HG03039 (cell line): ENCODE results near the gene MAP2K7.
"Not testable (repeated sequence)": the region's sequence is repeated elsewhere in the genome, so short reads cannot be mapped to it uniquely, and the experiment has no call there.

Source experiments
- ATAC-seq: cut with Tn5 transposase; IDR thresholded peaks from one replicate; pipeline ENCODE4 v1.9.1; 2021; ENCODE audit warnings: mild to moderate bottlenecking, moderate library complexity; ENCODE audit not compliant: unreplicated experiment

Gene MAP2K7

DNA sequence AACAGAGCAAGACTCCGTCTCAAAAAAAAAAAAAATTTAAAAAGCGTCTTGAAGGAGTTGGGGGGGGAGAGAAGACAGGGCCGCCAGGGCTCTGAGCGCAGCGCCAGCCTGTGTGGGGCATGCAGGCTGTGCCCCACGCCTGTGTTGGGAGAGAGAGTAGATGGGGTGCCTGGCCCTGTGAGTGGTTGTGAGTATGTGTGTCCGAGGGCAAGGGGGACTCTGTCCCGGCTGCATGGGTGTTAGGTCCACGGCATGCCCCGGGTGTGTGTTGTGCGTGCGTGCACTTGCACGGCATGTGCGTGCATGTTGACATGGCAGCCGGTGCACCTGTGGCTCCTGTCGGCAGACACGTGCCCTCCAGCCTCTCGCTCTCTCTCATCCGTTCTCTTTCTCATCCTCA, 3.4 kb downstream of the MAP2K7 start:
- no peak for ATAC-seq

DNA sequence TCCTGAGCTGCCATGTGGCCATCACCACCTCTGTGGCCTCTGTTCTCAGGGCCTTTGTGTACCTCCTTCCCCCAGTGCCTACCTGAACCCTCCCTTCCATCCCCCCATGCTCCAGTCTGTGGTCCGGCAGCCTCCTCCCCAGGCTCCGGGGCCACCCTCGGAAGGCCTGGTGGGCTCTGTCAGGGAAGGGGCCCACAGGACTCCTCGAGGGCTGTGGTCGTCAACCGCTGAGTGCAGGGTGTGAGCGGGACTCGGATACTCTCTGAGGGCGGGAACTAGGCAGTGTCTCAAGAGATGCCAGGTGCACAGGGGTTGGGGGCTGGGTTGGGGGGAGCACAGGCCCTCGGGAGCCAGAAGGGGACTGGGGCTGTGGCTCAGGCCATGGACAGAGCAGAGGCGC, 3.9 kb downstream of the MAP2K7 start:
- no peak for ATAC-seq

DNA sequence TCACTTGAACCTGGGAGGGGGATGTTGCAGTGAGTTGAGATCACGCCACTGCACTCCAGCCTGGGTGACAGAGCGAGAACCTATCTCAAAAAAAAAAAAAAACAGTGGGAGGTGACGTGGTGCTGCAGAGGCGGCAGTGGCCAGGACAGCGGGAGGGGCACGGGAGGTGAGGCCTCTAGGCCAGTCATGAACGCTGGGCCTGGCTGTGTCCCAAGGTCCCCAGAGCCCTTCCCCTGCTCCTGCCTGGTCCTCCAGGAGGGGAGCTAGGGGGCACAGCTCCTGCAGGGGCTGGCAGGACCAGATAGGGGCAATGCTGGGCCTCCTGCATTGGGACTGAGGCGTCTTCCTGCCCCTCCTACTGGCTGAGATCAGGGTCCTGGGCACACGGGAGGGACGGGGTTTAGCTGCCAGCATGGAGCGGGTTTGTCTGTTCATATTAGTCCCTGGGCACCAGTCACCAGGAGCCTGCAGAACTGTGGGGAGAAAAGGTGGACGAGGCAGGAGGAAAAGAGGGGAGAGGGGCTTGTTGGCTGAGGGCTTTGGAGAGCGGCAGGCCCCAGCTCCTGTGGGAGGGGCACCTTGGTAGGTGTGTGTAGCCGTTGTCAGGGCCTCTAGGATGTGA, 4.5 kb downstream of the MAP2K7 start:
- ATAC-seq = no peak

DNA sequence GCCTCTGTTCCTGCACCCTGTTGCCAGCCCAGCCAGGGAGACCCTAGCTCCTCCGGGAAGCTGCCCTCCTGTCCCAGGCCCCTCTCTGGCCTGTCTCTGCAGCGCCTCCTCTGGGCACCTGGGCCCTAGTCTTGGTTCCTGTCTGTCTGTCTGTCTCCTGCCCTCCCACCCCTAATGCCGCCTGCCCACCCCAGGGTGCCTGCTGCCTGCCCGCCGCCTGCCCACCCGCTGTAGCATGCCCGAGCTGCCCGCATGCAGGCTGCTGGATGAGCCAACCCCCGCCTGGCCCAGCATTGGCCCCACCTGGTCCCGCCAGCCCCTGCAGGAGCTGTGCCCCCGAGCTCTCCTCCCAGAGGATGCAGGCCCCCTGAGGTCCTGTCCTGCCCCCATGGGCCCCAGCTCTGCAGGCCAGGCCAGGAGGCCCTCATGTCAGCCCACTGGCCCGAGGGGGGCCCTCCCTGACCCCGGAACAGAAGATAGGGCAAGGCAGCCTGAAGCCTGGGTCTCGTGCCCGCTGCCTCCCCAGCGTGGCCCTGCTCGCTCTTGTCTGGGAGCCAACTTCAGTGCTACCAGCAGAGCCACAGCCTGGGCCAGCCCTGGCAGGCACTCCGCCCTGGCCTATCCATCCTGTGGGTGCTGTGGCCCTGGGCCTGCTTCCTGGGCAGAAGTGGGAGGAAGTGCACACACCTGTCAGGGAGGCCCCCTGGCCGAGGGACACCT, 5.2 kb downstream of the MAP2K7 start:
- ATAC-seq = no peak

DNA sequence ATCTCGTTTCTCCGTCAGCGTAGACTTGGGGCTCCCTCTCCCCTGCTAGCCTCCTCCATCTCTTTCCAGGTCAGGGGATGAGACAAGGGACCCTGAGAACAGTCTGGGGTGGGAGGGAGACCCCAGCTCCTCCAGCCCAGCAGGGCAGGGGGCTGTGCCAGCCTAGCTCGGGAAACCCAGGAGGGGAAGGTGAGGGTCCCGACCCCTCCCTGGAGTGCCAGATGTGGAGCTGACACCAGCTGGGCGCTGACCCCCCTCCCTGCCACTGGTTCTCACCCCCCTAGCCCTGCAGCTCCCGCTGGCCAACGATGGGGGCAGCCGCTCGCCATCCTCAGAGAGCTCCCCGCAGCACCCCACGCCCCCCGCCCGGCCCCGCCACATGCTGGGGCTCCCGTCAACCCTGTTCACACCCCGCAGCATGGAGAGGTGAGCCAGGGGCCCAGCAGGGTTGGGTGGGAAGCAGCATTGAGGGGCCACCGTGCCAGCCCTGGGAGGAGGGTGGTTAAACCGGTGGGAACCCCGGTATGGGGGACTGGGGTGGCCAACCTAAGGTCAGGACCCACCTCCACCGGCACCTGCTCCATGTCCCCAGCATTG, 5.9 kb downstream of the MAP2K7 start:
- ATAC-seq = no peak

DNA sequence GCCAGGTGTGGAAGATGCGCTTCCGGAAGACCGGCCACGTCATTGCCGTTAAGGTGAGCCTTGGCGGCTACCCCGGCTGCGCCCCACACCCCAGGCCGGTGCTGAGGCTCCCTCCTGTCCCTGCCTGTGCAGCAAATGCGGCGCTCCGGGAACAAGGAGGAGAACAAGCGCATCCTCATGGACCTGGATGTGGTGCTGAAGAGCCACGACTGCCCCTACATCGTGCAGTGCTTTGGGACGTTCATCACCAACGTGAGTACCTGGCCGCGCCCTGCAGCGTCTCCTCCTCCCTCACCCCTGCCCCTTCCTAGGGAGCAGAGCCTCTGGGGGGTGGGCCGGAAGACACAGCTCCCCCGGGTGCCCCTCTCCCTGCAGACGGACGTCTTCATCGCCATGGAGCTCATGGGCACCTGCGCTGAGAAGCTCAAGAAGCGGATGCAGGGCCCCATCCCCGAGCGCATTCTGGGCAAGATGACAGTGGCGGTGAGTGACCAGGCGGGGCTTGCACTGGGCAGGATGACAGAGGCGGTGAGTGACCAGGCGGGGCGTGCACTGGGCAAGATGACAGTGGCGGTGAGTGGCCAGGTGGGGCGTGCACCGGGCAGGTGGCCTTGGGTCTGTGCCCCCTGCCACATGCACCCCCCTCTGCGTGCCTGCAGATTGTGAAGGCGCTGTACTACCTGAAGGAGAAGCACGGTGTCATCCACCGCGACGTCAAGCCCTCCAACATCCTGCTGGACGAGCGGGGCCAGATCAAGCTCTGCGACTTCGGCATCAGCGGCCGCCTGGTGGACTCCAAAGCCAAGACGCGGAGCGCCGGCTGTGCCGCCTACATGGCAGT, 6.9 kb downstream of the MAP2K7 start:
- ATAC-seq = no peak

DNA sequence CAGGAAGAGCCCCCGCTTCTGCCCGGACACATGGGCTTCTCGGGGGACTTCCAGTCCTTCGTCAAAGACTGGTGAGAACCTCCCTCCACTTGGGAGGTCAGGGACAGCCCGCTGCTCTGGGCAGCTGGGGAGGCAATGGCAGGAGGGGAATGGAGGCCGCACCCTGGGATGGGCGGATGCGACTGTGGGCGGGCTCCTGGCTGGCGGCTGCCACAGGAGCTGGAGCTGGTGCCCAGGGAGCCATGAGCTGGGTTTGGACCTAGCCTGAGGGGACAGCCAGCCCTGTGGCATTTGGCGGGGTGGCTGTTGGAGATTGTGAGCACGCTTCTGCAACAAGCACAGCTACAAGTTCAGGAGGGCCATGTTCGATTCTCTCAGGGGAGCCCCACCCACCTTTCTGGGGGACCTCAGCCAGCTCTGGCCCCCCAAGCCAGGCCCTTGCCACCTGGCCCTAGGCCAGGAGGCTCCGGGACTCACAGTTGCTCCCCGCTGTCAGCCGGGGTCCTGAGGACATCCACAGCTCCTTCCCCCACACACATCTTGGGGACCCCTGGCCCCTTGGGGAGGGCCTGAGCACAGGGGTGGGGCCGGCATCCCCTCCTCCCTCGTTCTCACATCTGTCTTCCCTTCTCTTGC, 7.9 kb downstream of the MAP2K7 start:
- no peak for ATAC-seq

DNA sequence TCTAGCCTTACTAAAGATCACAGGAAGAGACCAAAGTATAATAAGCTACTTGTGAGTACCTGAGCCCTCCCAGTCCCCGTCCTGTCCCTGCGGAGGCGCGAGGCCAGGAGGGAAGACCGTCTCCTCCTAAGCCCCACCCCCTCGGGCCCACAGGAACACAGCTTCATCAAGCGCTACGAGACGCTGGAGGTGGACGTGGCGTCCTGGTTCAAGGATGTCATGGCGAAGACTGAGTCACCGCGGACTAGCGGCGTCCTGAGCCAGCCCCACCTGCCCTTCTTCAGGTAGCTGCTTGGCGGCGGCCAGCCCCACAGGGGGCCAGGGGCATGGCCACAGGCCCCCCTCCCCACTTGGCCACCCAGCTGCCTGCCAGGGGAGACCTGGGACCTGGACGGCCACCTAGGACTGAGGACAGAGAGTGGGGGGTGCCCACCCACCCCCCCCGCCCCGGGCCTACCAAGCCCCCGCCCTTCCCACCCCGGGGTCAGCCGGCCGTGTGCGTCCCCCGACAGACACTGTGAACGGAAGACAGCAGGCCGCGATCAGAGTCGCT, 8.5 kb downstream of the MAP2K7 start:
- ATAC-seq = no peak

DNA sequence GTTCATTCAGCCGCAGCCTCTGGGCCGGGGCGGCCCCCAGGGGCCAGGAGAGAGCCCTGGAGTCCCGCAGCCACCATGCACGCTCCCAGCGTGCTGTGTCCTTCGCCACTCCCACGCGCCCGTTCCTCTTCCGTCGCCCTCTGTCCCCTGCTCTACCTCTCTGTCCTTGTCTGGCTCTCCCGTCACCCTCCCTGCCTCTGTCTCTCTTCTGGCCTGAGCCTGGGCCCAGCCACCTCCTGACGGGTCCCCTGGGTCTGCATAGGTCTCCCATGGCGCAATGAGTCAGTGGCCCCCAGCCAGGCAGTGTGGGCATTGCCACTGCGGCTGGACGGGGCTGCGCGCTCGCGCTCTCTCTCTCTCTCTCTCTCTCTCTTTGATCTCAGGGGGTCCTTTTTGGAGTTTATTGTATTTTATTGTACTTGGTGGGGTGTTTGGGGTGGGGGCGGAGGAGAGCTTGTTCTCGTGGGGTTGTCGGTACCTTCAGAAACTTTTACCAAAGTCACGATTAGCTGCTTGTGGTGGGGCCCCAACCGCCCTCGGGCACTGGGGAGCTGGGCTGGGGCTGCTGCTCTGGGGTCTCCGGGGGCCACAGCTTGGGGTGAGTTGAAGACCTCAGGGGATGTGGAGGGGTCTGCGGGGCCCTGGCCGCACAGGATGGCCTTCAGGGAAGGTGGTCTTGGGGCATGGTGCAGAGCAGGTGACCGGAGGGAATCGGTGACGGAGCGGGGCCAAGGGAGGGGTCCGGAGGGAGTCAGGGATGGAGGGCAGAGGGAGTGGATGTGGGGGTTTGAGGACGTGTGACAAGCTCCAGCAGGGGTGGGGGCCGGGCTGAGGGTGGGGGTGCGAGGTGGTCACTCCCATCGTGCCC, 9.3 kb downstream of the MAP2K7 start:
- no peak for ATAC-seq

DNA sequence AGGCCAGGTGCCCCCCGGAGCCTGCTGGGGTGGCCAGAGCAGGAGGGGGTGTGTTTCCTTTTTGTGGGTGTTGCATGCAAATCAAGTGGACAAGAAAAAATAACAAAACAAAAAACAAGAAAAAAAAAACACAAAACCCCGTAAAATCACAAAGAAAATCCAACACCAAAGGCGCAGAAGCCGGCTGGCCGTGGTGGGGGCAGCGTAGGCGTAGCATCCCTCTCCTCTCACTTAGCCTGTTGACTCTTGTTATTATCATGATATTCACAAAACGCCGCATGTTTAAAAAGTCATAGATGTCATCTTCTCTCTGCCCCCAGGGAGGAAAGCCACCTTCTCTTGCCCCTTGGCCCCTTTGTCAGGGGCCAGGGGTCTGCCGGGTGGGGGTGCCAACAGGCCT, 10.0 kb downstream of the MAP2K7 start:
- ATAC-seq = no peak

DNA sequence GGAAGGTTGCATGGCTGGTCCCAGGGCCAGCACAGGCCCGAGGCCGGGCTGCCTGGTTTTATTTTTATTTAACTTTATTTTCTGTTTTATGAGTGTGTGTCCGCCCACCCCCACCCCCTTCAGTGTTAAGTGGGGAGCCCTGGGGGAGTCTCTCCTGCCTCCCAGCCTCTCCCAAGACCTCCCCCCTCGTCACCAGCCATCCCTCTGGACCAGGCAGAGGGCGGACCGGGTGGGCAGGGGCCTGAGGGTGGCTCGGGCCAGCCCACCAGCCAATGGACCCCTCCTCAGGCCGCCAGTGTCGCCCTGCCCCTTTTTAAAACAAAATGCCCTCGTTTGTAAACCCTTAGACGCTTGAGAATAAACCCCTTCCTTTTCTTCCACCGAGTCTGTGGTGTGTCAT, 10.4 kb downstream of the MAP2K7 start:
- no peak for ATAC-seq

DNA sequence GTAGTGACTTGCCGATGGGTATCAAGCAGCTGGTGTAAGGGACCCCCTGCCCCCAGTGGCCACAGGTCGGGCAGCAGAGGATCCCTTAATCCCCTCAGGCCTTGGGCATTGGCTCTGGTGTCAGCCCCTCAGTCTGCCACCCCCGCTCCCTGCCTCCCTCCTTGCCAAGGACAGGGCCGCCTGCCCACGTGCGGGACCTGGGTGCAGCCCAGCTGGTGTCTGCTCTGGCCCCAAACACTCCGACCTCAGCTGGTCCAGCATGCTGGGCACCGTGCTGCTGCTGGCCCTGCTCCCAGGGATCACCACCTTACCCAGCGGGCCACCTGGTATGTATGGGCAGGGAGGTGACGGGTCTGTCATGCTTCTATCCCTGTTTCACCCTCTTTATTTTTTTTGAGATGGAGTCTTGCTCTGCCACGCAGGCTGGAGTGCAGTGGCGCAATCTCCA, 10.9 kb downstream of the MAP2K7 start, which contains the start of gene TGFBR3L:
Gene TGFBR3L (plus strand): TSS at position 233 of the 448 bp plus-strand sequence.
- no peak for ATAC-seq

DNA sequence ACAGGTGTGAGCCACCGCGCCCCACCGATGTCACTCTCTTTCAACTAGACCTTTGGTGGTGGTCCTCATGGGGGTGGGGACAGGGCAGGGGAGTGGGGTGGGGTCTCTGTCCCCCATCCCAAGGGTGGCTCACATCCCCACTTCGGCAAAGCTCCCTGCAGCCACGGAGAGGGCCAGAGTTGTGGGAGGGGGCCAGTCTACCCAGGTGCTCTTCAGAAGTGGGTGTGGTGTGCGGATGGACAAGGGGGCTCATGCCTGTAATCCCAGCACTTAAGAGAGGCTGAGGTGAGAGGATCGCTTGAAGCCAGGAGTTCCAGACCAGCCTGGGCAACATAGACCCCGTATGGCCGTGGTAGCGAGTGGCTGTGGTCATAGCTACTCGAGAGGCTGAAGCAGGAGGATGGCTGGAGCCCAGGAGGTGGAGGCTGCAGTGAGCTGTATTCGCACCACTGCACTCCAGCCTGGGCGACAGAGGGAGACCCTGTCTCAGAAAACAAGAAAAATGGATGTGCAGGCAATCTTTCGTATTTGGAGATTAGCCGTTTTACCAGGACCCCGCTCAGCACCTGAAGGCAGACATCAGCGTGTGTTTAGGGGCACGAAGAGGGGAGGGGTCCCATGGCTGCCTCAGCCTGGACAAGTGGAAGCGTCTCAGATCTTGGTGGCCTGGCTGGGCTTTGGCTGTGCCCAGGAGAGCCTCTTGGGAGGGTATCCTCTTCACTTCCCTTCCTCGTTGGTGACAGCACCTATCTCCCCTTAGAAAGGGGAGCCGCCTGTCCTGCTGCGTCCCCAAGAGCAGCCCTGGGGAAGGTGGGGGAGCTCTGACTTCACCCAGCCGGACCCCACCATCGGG, 11.8 kb downstream of the MAP2K7 start:
- ATAC-seq = no peak

DNA sequence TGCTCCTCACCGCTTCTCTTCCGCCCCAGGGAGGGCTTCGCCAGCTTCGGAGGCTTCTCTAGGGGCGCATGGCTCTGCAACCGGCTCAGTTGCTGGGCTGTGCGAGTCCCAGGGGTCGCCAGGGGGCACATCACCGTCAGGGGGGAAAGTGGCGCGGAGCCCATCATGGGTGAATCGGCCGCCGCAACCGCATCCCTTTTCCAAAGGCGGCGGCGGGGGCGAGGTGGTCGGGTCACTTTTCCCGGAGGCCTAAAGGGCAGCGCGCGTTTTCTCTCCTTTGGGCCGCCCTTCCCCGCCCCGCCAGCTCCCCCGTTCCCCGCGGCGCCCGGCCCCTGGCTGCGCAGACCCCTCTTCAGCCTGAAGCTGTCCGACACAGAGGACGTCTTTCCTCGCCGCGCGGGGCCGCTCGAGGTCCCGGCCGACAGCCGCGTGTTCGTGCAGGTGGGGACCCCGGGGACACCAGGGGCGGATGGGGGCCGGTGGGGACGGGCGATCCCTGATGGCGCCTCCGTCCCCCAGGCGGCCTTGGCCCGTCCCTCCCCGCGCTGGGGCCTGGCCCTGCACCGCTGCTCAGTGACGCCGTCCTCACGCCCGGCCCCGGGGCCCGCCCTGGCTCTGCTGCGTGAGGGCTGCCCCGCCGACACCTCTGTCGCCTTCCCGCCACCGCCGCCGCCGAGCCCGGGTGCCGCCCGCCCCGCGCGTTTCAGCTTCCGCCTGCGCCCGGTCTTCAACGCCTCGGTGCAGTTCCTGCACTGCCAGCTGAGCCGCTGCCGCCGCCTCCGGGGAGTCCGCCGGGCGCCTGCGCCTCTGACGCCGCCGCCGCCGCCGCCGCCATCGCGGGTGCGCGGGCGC, 12.7 kb downstream of the MAP2K7 start:
- ATAC-seq = no peak

DNA sequence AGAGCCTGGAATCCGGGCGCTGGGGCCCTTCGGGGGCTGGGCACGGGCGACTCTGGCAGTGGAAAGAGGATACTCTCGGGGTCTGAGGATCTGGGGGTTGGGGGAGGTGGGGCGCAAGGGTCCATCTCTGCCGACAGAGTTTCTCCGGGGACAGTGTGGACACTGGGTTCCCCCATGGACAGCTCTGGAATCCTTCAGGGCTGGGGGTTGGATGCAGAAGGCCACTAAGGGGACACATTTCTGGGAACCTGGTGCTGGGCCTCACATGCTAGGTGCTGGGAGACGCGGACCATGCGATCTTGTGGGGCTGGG, 13.2 kb downstream of the MAP2K7 start:
- no peak for ATAC-seq

DNA sequence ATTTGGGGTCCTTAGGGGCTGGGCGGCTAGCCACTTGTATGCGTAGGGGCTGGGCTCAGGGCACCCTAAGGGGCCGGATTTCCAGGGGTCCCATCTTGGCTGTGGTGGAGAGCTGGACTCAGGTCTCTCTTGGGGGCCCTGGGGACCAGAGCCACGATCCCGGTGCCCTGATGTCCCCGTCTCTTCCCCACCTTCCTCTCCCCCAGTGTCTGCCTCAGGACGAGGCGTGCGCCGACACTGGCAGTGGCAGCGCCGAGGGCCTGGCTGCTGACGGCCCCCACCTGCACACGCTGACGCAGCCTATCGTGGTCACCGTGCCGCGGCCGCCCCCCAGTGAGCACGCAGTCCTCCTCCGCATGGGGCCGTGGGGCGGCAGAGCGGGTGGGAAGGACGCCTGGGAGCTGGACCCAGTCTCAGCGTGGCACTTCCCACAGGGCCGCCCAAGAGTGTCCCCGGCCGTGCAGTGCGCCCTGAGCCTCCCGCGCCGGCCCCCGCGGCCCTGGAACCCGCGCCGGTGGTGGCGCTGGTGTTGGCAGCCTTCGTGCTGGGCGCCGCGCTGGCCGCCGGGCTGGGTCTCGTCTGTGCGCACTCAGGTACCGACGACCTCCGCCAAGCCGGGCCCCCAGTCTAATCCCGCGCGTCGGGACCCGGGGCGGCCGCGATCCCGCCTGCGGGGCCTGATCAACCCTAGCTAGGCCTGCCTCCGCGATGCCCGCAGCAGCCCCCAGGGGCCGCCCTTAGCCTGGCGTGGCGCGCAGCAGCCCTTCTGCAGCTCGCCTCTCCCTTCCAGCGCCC, 13.8 kb downstream of the MAP2K7 start:
- no peak for ATAC-seq

DNA sequence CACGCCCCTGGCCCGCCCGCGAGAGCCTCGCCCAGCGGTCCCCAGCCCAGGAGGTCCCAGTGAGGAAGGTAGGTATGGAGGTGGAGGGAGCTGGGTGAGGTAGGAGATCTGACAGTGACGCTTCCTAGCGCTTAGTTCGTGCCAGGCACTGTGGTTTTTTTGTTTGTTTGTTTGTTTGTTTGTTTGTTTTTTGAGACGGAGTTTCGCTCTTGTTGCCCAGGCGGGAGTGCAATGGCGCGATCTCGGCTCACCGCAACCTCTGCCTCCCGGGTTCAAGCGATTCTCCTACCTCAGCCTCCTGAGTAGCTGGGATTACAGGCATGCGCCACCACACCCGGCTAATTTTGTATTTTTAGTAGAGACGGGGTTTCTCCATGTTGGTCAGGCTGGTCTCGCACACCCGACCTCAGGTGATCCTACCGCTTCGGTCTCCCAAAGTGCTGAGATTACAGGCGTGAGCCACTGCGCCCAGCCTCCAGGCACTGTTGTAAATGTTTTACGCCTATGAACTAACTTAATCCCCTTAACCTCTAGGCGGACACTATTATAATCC, 14.5 kb downstream of the MAP2K7 start:
- ATAC-seq = not testable (repeated sequence)
